K562 (cell line): ENCODE results near the gene ZNF668. TPM values are rescaled to one million over a fixed set of nuclear protein-coding genes. Genes with fewer than 3 reads are reported as not detected.

ENCODE experiments used
- EZH2 ChIP-seq: IDR thresholded peaks from 2 replicates; pipeline ENCODE4 v1.6.1; 2012; ENCODE audit warnings: low read depth, mild to moderate bottlenecking, inconsistent platforms, low read length, borderline replicate concordance
- GATAD2B ChIP-seq: fragments of 450-650 bp; IDR thresholded peaks from 2 replicates; pipeline ENCODE4 v1.6.1; 2017; ENCODE audit warnings: mild to moderate bottlenecking, borderline replicate concordance
- HNRNPUL1 ChIP-seq: fragments of 200-400 bp; formaldehyde crosslinking; IDR thresholded peaks from 2 replicates; pipeline ENCODE4 v1.6.1; 2017; ENCODE audit warnings: low read length
- ILK ChIP-seq: fragments of 450-650 bp; IDR thresholded peaks from 2 replicates; pipeline ENCODE4 v1.6.1; 2016; ENCODE audit warnings: missing genetic modification characterization, low read depth, mild to moderate bottlenecking, missing compliant biosample characterization, moderate library complexity, borderline replicate concordance
- L3MBTL2 ChIP-seq: fragments of 450-650 bp; IDR thresholded peaks from 2 replicates; pipeline ENCODE4 v1.6.1; 2016; ENCODE audit warnings: mild to moderate bottlenecking, moderate library complexity
- PCBP2 ChIP-seq: fragments of 200-400 bp; formaldehyde crosslinking; IDR thresholded peaks from 2 replicates; pipeline ENCODE4 v1.6.1; 2018; ENCODE audit warnings: low read length, low read depth, mild to moderate bottlenecking, moderate library complexity; ENCODE audit not compliant: poor library complexity, severe bottlenecking
- POLR2A ChIP-seq: fragments of 450-650 bp; conservative IDR thresholded peaks from 2 replicates; pipeline ENCODE4 v1.6.1; 2016
- SMAD4 ChIP-seq: fragments of 250-450 bp; sonication (Bioruptor Pico); conservative IDR thresholded peaks from 2 replicates; pipeline ENCODE4 v1.8.0; 2021; ENCODE audit warnings: inconsistent platforms, mild to moderate bottlenecking, moderate library complexity
- STAT5A ChIP-seq: IDR thresholded peaks from 2 replicates; pipeline ENCODE4 v1.6.1; 2012; ENCODE audit warnings: low read length, inconsistent platforms, borderline replicate concordance
- ZFX ChIP-seq: sonication (generic); formaldehyde crosslinking; IDR thresholded peaks from 2 replicates; pipeline ENCODE4 v1.8.0; 2022; ENCODE audit warnings: mild to moderate bottlenecking, missing genetic modification reagents, moderate library complexity
- ZNF668 ChIP-seq: fragments of 250-450 bp; sonication (Bioruptor Pico); IDR thresholded peaks from 2 replicates; pipeline ENCODE4 v1.8.0; 2022; ENCODE audit warnings: mild to moderate bottlenecking, inconsistent platforms
- ZNF79 ChIP-seq: fragments of 250-450 bp; sonication (Bioruptor Pico); IDR thresholded peaks from 2 replicates; pipeline ENCODE4 v1.4.0; 2020; ENCODE audit warnings: low read depth, mild to moderate bottlenecking, moderate library complexity
- polyA plus RNA-seq, 8 experiments: library from polyadenylated mRNA; depleted of rRNA in 4 of 8; stranded (reverse) in 5 of 8; unstranded in 3 of 8; fragments of >200 nt; fragmentation: Nextera tagmentation in 2 of 8; fragmentation: Illumina TruSeq in 1 of 8; extraction: Ambion mirVana in 2 of 8; extraction: Trizol in 1 of 8; gene quantifications; 2 replicates each; pipeline versions ENCODE4 v1.2.1 to v1.2.3, GENCODE V29; 2011 to 2014; ENCODE audit warnings: inconsistent platforms in 1 of 8, missing spikeins in 1 of 8
- total RNA-seq, 7 experiments: library from RNA; depleted of rRNA in 6 of 7; stranded (reverse); fragments of >200 nt in 6 of 7; fragmentation: Illumina TruSeq in 2 of 7; extraction: Trizol in 2 of 7; gene quantifications; 2 replicates each; pipeline versions ENCODE4 v1.2.1 to v1.2.3, GENCODE V29; 2011 to 2021; ENCODE audit warnings: low replicate concordance in 1 of 7
- TF ChIP-seq, protein P1 (sequence below): fragments of 450-650 bp; IDR thresholded peaks from 2 replicates; pipeline ENCODE4 v1.6.1; 2017; ENCODE audit warnings: mild to moderate bottlenecking, moderate library complexity
- TF ChIP-seq, protein P2 (sequence below), 2 experiments: fragments of 450-650 bp; IDR thresholded peaks; 2 replicates each; pipeline ENCODE4 v1.6.1; 2016; ENCODE audit warnings: mild to moderate bottlenecking in 2 of 2, borderline replicate concordance in 1 of 2, low read depth in 1 of 2, moderate library complexity in 1 of 2
- TF ChIP-seq, protein P3 (sequence below): fragments of 450-650 bp; IDR thresholded peaks from 2 replicates; pipeline ENCODE4 v1.6.1; 2016; ENCODE audit warnings: missing biosample characterization, missing genetic modification characterization
- TF ChIP-seq, protein P4 (sequence below): fragments of 250-450 bp; sonication (Bioruptor Pico); IDR thresholded peaks from 2 replicates; pipeline ENCODE4 v1.8.0; 2022; ENCODE audit warnings: inconsistent platforms, mild to moderate bottlenecking, moderate library complexity, borderline replicate concordance

The ZNF668 gene
- total and polyA plus RNA-seq, 9 of the 15 experiments (the other 6 are each of a cell fraction or from before 2014, with no cell fraction given) = 0.04 to 15.3 (median 3.8) TPM; not detected in 1

DNA sequence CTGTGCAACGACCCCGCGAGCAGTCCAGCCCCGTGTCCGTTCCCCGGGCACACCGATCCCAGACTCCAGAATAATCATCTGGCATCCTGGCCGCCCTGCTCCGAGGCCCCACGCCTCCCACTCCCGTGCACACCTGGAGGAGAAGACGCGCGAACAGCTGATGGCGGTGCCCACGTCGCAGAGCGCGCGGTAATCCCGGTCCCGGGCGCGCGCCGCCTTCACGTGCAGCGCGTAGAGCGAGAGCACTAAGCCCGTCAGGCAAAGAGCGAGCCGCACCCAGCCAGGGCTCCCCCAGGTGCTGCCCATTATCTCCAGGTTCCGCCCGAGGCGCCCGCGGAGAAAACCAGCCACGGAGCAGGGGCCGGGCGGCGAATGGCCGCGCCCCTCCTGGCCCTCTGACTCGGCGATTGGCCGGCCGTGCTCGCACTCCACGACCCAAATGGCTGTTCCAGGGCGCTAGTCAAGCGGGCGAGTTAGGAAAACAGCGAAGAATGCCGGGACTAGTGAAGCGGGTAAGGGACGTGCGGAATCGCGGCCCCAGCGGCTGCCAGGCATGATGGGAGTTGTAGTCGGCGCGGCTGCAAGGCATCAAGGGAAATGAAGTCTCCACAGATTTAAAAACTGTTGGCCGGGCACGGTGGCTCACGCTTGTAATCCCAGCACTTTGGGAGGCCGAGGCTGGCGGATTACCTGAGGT lies 20.5 kb upstream of the ZNF668 start, which contains the start of gene VKORC1 (continued):
- TF ChIP-seq, protein P1, sequence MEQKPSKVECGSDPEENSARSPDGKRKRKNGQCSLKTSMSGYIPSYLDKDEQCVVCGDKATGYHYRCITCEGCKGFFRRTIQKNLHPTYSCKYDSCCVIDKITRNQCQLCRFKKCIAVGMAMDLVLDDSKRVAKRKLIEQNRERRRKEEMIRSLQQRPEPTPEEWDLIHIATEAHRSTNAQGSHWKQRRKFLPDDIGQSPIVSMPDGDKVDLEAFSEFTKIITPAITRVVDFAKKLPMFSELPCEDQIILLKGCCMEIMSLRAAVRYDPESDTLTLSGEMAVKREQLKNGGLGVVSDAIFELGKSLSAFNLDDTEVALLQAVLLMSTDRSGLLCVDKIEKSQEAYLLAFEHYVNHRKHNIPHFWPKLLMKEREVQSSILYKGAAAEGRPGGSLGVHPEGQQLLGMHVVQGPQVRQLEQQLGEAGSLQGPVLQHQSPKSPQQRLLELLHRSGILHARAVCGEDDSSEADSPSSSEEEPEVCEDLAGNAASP = no peak
- TF ChIP-seq SMAD4 (CRISPR knock-in tag) (no peak), ILK (tag) (no peak), ZFX (CRISPR knock-in tag) (peak; percentile 48), STAT5A (no peak), ZNF668 (CRISPR knock-in tag) (no peak), EZH2 (no peak), PCBP2 (no peak), GATAD2B (no peak), L3MBTL2 (peak; percentile 86), ZNF79 (CRISPR knock-in tag) (no peak), HNRNPUL1 (no peak), POLR2A (peak; percentile 77)
- TF ChIP-seq, protein P2, sequence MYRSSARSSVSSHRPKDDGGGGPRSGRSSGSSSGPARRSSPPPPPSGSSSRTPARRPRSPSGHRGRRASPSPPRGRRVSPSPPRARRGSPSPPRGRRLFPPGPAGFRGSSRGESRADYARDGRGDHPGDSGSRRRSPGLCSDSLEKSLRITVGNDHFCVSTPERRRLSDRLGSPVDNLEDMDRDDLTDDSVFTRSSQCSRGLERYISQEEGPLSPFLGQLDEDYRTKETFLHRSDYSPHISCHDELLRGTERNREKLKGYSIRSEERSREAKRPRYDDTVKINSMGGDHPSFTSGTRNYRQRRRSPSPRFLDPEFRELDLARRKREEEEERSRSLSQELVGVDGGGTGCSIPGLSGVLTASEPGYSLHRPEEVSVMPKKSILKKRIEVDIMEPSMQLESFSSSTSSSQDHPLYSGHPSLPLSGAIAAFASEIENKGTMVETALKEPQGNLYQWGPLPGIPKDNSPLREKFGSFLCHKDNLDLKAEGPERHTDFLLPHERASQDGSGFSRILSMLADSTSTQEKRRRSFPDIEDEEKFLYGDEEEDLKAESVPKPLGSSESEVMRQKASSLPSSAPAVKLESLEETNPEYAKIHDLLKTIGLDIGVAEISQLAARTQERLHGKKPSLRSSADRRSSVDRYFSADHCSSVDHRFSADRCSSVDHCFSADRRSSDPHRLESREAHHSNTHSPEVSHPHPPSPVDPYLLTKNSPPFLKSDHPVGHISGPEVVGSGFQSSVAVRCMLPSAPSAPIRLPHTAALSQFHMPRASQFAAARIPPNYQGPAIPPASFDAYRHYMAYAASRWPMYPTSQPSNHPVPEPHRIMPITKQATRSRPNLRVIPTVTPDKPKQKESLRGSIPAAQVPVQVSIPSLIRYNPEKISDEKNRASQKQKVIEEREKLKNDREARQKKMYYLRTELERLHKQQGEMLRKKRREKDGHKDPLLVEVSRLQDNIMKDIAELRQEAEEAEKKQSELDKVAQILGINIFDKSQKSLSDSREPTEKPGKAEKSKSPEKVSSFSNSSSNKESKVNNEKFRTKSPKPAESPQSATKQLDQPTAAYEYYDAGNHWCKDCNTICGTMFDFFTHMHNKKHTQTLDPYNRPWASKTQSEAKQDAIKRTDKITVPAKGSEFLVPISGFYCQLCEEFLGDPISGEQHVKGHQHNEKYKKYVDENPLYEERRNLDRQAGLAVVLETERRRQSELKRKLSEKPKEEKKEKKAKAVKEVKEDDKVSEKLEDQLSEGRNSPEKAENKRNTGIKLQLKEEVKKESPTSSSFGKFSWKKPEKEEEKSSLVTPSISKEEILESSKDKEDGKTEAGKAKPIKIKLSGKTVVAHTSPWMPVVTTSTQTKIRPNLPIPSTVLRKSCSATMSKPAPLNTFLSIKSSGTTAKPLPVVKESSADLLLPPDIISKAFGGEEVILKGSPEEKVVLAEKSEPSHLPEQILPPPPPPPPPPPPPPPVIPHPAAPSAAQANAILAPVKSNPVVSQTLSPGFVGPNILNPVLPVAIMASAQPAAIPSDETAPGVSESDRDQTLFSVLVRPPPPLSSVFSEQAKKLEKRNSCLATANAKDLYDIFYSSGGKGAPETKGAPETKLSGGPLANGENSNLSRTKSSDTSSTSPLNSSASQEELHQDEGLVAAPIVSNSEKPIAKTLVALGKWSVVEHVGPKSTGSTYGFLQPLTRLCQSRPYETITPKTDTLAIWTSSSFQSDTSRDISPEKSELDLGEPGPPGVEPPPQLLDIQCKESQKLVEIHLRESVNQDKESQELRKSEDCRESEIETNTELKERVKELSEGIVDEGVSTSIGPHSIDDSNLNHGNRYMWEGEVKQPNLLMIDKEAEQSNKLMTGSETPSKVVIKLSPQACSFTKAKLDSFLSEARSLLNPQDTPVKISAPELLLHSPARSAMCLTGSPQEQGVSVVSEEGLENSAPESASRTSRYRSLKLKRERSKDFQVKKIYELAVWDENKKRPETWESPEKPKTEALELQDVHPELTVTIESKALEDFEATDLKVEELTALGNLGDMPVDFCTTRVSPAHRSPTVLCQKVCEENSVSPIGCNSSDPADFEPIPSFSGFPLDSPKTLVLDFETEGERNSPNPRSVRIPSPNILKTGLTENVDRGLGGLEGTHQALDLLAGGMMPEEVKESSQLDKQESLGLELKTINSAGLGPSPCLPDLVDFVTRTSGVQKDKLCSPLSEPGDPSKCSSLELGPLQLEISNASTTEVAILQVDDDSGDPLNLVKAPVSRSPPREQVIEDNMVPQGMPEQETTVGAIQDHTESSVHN (IDR thresholded peaks at IDR 0.05; ENCODE audit: borderline replicate concordance in 1 of 2, low read depth in 1 of 2) = no peak
- TF ChIP-seq, protein P3, sequence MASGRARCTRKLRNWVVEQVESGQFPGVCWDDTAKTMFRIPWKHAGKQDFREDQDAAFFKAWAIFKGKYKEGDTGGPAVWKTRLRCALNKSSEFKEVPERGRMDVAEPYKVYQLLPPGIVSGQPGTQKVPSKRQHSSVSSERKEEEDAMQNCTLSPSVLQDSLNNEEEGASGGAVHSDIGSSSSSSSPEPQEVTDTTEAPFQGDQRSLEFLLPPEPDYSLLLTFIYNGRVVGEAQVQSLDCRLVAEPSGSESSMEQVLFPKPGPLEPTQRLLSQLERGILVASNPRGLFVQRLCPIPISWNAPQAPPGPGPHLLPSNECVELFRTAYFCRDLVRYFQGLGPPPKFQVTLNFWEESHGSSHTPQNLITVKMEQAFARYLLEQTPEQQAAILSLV (tag) = no peak
- TF ChIP-seq, protein P4, sequence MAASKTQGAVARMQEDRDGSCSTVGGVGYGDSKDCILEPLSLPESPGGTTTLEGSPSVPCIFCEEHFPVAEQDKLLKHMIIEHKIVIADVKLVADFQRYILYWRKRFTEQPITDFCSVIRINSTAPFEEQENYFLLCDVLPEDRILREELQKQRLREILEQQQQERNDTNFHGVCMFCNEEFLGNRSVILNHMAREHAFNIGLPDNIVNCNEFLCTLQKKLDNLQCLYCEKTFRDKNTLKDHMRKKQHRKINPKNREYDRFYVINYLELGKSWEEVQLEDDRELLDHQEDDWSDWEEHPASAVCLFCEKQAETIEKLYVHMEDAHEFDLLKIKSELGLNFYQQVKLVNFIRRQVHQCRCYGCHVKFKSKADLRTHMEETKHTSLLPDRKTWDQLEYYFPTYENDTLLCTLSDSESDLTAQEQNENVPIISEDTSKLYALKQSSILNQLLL = no peak
